Stimulated activated CD8-positive, alpha-beta memory T cell treated with anti-CD3 and anti-CD28 coated beads, Interleukin-4, amount 100 ng/mL, for 24 hours (primary cell): Measurements from ENCODE around the gene NR6A1.

Experiments used
- DNase-seq: peaks from one replicate; pipeline ENCODE4 v3.0.0-alpha.2; 2020; ENCODE audit warnings: low read depth

The NR6A1 gene

GRCh38 chr9:124574534-124575375 is 196.4 kb downstream of the NR6A1 start:
- no peak for DNase-seq

GRCh38 chr9:124570942-124571666 is 200.0 kb downstream of the NR6A1 start:
- DNase-seq = no peak

GRCh38 chr9:124569942-124570341 is 201.2 kb downstream of the NR6A1 start:
- no peak for DNase-seq

GRCh38 chr9:124567362-124567761 is 203.7 kb downstream of the NR6A1 start:
- no peak for DNase-seq

- no peak for DNase-seq
These were observed 208.8 kb downstream of the NR6A1 start for GRCh38 chr9:124562328-124562727.

- DNase-seq = no peak
These were observed 211.2 kb downstream of the NR6A1 start for GRCh38 chr9:124559871-124560270.

- DNase-seq = no peak
These were observed 212.2 kb downstream of the NR6A1 start for GRCh38 chr9:124558777-124559470.

GRCh38 chr9:124557895-124558294 is 213.2 kb downstream of the NR6A1 start:
- no peak for DNase-seq

- no peak for DNase-seq
These were observed 216.1 kb downstream of the NR6A1 start for GRCh38 chr9:124555043-124555442.

GRCh38 chr9:124553738-124554137 is 217.4 kb downstream of the NR6A1 start:
- DNase-seq = no peak

GRCh38 chr9:124552273-124552605 is 218.9 kb downstream of the NR6A1 start:
- no peak for DNase-seq

- DNase-seq = peak; percentile 7
These were observed 219.4 kb downstream of the NR6A1 start for GRCh38 chr9:124551472-124552272.

GRCh38 chr9:124550072-124550471 is 221.0 kb downstream of the NR6A1 start:
- no peak for DNase-seq

GRCh38 chr9:124549016-124549415 is 222.1 kb downstream of the NR6A1 start:
- DNase-seq = no peak

- no peak for DNase-seq
These were observed 226.6 kb downstream of the NR6A1 start for GRCh38 chr9:124544535-124544934.

- no peak for DNase-seq
These were observed 229.3 kb downstream of the NR6A1 start for GRCh38 chr9:124541824-124542223.

GRCh38 chr9:124537926-124538325 is 233.2 kb downstream of the NR6A1 start:
- DNase-seq = no peak

- no peak for DNase-seq
These were observed 235.3 kb downstream of the NR6A1 start for GRCh38 chr9:124535846-124536245.

- DNase-seq = no peak
These were observed 238.2 kb downstream of the NR6A1 start for GRCh38 chr9:124532897-124533296.

- no peak for DNase-seq
These were observed 240.0 kb downstream of the NR6A1 start for GRCh38 chr9:124531115-124531514.

- DNase-seq = no peak
These were observed 240.9 kb downstream of the NR6A1 start for GRCh38 chr9:124530246-124530645.

- DNase-seq = no peak
These were observed 243.3 kb downstream of the NR6A1 start for GRCh38 chr9:124527781-124528180.
